RWPE2 (cell line): Measurements from ENCODE around the gene ANGPTL4.
"Not testable (repeated sequence)": the region's sequence is repeated elsewhere in the genome, so short reads cannot be mapped to it uniquely, and the experiment has no call there.

Experiments used
- ATAC-seq: fragments of 200-7000 bp; cut with Tn5 transposase; 3 replicates; pipeline ENCODE4 v1.9.1; 2021; ENCODE audit warnings: low read depth
- DNase-seq: peaks from one replicate; pipeline ENCODE4 v3.0.0-alpha.2; 2020; ENCODE audit warnings: low spot score
- H3K27ac ChIP-seq: fragments of 450-650 bp; 2 replicates; pipeline ENCODE4 v1.5.1; 2017; ENCODE audit warnings: mild to moderate bottlenecking; ENCODE audit not compliant: poor library complexity, severe bottlenecking
- H3K27me3 ChIP-seq: fragments of 250-450 bp; sonication (Bioruptor Pico); 2 replicates; pipeline ENCODE4 v1.5.1; 2021; ENCODE audit warnings: mild to moderate bottlenecking, moderate library complexity; ENCODE audit not compliant: insufficient read depth, poor library complexity, severe bottlenecking
- H3K36me3 ChIP-seq: fragments of 250-450 bp; sonication (Bioruptor Pico); 2 replicates; pipeline ENCODE4 v1.5.1; 2020; ENCODE audit warnings: low read depth, mild to moderate bottlenecking, moderate library complexity
- H3K4me1 ChIP-seq: fragments of 250-450 bp; sonication (Bioruptor Pico); 2 replicates; pipeline ENCODE4 v1.5.1; 2021; ENCODE audit warnings: mild to moderate bottlenecking, moderate library complexity; ENCODE audit not compliant: insufficient read depth, poor library complexity, severe bottlenecking
- H3K4me3 ChIP-seq: fragments of 250-450 bp; sonication (Bioruptor Pico); 2 replicates; pipeline ENCODE4 v1.5.1; 2021; ENCODE audit warnings: mild to moderate bottlenecking, moderate library complexity; ENCODE audit not compliant: severe bottlenecking
- H3K9me3 ChIP-seq: fragments of 250-450 bp; sonication (Bioruptor Pico); 2 replicates; pipeline ENCODE4 v1.5.1; 2021; ENCODE audit warnings: mild to moderate bottlenecking, moderate library complexity; ENCODE audit not compliant: severe bottlenecking
- TF ChIP-seq, protein P1 (sequence below): fragments of 450-650 bp; IDR thresholded peaks from one replicate; pipeline ENCODE4 v1.5.1; 2017; ENCODE audit warnings: mild to moderate bottlenecking, moderate library complexity; ENCODE audit not compliant: poor library complexity, severe bottlenecking

Gene ANGPTL4, protein sequence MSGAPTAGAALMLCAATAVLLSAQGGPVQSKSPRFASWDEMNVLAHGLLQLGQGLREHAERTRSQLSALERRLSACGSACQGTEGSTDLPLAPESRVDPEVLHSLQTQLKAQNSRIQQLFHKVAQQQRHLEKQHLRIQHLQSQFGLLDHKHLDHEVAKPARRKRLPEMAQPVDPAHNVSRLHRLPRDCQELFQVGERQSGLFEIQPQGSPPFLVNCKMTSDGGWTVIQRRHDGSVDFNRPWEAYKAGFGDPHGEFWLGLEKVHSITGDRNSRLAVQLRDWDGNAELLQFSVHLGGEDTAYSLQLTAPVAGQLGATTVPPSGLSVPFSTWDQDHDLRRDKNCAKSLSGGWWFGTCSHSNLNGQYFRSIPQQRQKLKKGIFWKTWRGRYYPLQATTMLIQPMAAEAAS

GRCh38 chr19:8363803-8364771 is at the start of gene ANGPTL4:
TSS of gene ANGPTL4 (plus strand) at chr19:8364155. CDS start at chr19:8364322, 167 bp downstream.
- H3K4me3 ChIP-seq: peak within 1 kb of the TSS; percentile 43
- peaks cover 20% of the 10 kb centered on the region for H3K36me3 ChIP-seq
- H3K9me3 ChIP-seq: no peaks in the 10 kb centered on the region
- H3K4me1 ChIP-seq: peaks cover 24% of the 10 kb centered on the region
- H3K27ac ChIP-seq: peak within 1 kb of the TSS; percentile 97
- no peaks in the 10 kb centered on the region for H3K27me3 ChIP-seq
- DNase-seq (no peak), ATAC-seq (peak; percentile 27)
- TF ChIP-seq, protein P1, sequence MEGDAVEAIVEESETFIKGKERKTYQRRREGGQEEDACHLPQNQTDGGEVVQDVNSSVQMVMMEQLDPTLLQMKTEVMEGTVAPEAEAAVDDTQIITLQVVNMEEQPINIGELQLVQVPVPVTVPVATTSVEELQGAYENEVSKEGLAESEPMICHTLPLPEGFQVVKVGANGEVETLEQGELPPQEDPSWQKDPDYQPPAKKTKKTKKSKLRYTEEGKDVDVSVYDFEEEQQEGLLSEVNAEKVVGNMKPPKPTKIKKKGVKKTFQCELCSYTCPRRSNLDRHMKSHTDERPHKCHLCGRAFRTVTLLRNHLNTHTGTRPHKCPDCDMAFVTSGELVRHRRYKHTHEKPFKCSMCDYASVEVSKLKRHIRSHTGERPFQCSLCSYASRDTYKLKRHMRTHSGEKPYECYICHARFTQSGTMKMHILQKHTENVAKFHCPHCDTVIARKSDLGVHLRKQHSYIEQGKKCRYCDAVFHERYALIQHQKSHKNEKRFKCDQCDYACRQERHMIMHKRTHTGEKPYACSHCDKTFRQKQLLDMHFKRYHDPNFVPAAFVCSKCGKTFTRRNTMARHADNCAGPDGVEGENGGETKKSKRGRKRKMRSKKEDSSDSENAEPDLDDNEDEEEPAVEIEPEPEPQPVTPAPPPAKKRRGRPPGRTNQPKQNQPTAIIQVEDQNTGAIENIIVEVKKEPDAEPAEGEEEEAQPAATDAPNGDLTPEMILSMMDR: peak; percentile 25

- not testable (repeated sequence) for H3K4me3 ChIP-seq, H3K27me3 ChIP-seq, H3K9me3 ChIP-seq, H3K4me1 ChIP-seq, ATAC-seq, H3K27ac ChIP-seq
- H3K36me3 ChIP-seq: peaks cover 63% of the 10 kb centered on the region
- peak; percentile 7 for DNase-seq
Observed at GRCh38 chr19:8314981-8315640, 48.8 kb upstream of the ANGPTL4 start.

DNA sequence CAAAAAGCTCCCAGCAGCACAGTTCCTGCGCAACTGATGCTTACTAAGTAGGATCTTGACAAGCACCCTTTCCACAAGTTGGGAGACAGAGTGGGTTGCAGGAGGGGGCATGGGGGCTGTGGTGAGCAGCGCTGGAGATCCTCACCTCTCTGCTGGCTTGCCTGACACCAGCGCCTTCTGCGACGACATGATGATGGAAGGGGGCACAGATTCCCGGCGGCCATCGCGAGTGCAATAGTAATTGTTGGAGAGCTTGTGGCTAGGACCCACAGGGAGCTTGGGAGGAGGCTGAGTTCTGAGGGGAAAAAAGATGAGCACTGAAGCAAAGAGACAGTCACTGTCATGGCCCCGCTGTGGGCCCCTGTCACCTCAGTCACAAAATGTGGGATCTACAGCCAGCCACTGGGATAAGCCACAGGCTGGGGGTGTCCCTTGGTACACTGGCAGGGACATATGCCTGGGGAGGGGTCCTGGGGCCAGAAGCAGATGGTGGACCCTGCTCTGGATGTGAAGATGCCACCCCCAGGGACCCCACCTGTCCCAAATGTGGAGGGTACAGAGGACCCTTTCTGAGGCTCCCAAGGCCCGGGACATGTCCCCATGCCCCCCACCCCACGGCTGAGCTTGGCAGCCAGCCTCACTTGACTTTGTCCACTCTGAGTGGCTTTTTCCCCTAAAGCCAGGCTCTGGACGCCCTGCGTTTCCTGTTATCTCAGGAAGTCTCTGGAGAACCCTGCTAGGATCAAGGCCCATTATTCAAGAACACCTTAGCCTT is 47.4 kb upstream of the ANGPTL4 start:
- H3K4me3 ChIP-seq: no peak overlapping the region
- H3K9me3 ChIP-seq: no peaks in the 10 kb centered on the region
- TF ChIP-seq, protein P1: no peak
- H3K27ac ChIP-seq: no peak overlapping the region
- H3K27me3 ChIP-seq: no peaks in the 10 kb centered on the region
- ATAC-seq: no peak
- peaks cover 9% of the 10 kb centered on the region for H3K4me1 ChIP-seq
- DNase-seq: no peak
- peaks cover 52% of the 10 kb centered on the region for H3K36me3 ChIP-seq

DNA sequence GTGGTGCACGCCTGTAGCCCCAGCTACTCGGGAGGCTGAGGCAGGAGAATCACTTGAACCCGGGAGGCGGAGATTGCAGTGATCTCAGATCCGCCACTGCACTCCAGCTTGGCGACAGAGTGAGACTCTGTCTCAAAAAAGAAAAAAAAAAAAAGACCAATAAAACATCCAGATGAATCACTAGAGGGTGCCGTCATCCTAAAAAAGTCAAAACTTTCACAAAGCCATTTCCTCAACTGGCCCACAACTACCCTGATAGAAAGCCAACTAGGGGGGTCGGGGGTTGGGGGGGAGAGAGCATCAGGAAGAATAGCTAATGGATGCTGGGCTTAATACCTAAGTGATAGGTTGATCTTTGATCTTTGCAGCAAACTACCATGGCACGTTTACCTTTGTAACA is 45.1 kb upstream of the ANGPTL4 start:
- peaks cover 12% of the 10 kb centered on the region for H3K4me1 ChIP-seq
- H3K4me3 ChIP-seq, H3K27ac ChIP-seq, DNase-seq, H3K27me3 ChIP-seq, ATAC-seq, H3K9me3 ChIP-seq: not testable (repeated sequence)
- H3K36me3 ChIP-seq: peaks cover 56% of the 10 kb centered on the region

DNA sequence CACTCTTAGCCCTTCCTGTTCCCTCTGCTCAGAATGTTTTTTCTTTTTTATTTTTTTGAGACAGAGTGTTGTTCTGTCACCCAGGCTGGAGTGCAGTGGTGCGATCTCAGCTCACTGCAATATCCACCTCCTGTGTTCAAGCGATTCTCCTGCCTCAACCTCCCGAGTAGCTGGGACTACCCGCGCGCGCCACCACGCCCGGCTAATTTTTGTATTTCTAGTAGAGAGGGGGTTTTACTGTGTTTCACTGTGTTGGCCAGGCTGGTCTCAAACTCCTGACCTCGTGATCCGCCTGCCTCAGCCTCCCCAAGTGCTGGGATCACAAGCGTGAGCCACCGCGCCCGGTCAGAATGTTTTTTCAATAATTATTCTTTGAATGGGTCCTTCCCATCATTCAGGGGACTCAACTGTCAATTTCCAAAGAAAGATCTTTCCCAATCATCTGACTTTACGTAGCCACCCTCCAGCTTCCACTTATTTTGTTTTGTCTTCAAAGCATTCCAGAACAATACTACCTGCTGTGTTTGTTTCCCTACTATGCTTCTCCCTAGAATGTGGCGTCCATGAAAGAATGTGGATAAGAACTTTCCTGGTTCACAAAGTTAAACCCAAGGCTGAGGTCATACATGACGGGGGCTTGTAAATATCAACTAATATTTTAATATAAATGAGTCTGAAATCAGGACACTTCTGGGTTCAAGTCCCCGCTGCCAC is 44.0 kb upstream of the ANGPTL4 start:
- H3K4me1 ChIP-seq: peaks cover 12% of the 10 kb centered on the region
- TF ChIP-seq, protein P1: no peak
- H3K27ac ChIP-seq: peak overlapping the region; percentile 69
- H3K4me3 ChIP-seq: peak overlapping the region; percentile 67
- ATAC-seq (no peak), DNase-seq (no peak)
- H3K9me3 ChIP-seq: no peaks in the 10 kb centered on the region
- peaks cover 48% of the 10 kb centered on the region for H3K36me3 ChIP-seq
- no peaks in the 10 kb centered on the region for H3K27me3 ChIP-seq
